ENCODE measurements around the gene LIPC. TPM values are rescaled to one million over a fixed set of nuclear protein-coding genes. Genes with fewer than 3 reads are reported as not detected.

The LIPC gene
- total RNA-seq, 2 donors from 2014 or later: not detected

GRCh38 chr15:58387130-58387529, 44.7 kb upstream of the LIPC start:
- H3K4me3 ChIP-seq: no peak overlapping the region
- H3K27me3 ChIP-seq (replicated peaks; ENCODE audit: insufficient read depth): no peaks in the 10 kb centered on the region
- no peaks in the 10 kb centered on the region for H3K36me3 ChIP-seq
- ATAC-seq (ENCODE audit: insufficient number of reproducible peaks, low FRiP score, low read depth): no peak
- no peak for TF ChIP-seq CTCF (IDR thresholded peaks at IDR 0.05)
- H3K27ac ChIP-seq: no peak overlapping the region
- DNase-seq (ENCODE audit: low spot score): no peak
- no peaks in the 10 kb centered on the region for H3K9me3 ChIP-seq
- H3K4me1 ChIP-seq (ENCODE audit: control insufficient read depth in 1 of 2, low read depth in 2 of 2): no peaks in the 10 kb centered on the region

- Histone ChIP-seq H3K4me3 (no peak overlapping the region), H3K4me1 (ENCODE audit: control insufficient read depth in 1 of 2, low read depth in 2 of 2) (no peaks in the 10 kb centered on the region), H3K9me3 (no peaks in the 10 kb centered on the region), H3K27ac (no peak overlapping the region), H3K27me3 (replicated peaks; ENCODE audit: insufficient read depth) (no peaks in the 10 kb centered on the region), H3K36me3 (no peaks in the 10 kb centered on the region)
- no peak for DNase-seq (ENCODE audit: low spot score)
- TF ChIP-seq CTCF (IDR thresholded peaks at IDR 0.05): no peak
- no peak for ATAC-seq (ENCODE audit: insufficient number of reproducible peaks, low FRiP score, low read depth)
Measured at GRCh38 chr15:58388211-58388610, 43.6 kb upstream of the LIPC start.

- no peak for TF ChIP-seq CTCF (IDR thresholded peaks at IDR 0.05)
- H3K36me3 ChIP-seq: no peaks in the 10 kb centered on the region
- no peak for DNase-seq (ENCODE audit: low spot score)
- no peaks in the 10 kb centered on the region for H3K9me3 ChIP-seq
- H3K4me3 ChIP-seq: no peak overlapping the region
- no peak for ATAC-seq (ENCODE audit: insufficient number of reproducible peaks, low FRiP score, low read depth)
- no peaks in the 10 kb centered on the region for H3K27me3 ChIP-seq (replicated peaks; ENCODE audit: insufficient read depth)
- H3K4me1 ChIP-seq (ENCODE audit: control insufficient read depth in 1 of 2, low read depth in 2 of 2): no peaks in the 10 kb centered on the region
- no peak overlapping the region for H3K27ac ChIP-seq
Measured at GRCh38 chr15:58390118-58390517, 41.7 kb upstream of the LIPC start.

- no peak for TF ChIP-seq CTCF (IDR thresholded peaks at IDR 0.05)
- H3K9me3 ChIP-seq: no peaks in the 10 kb centered on the region
- H3K36me3 ChIP-seq: no peaks in the 10 kb centered on the region
- DNase-seq (ENCODE audit: low spot score) (no peak), ATAC-seq (ENCODE audit: insufficient number of reproducible peaks, low FRiP score, low read depth) (no peak)
- H3K4me1 ChIP-seq (ENCODE audit: control insufficient read depth in 1 of 2, low read depth in 2 of 2): no peaks in the 10 kb centered on the region
- H3K4me3 ChIP-seq: no peak overlapping the region
- H3K27me3 ChIP-seq (replicated peaks; ENCODE audit: insufficient read depth): no peaks in the 10 kb centered on the region
- H3K27ac ChIP-seq: no peak overlapping the region
Measured at GRCh38 chr15:58390655-58391054, 41.1 kb upstream of the LIPC start.

- H3K9me3 ChIP-seq: no peaks in the 10 kb centered on the region
- H3K27me3 ChIP-seq (replicated peaks; ENCODE audit: insufficient read depth): no peaks in the 10 kb centered on the region
- no peak for TF ChIP-seq CTCF (IDR thresholded peaks at IDR 0.05)
- no peaks in the 10 kb centered on the region for H3K4me1 ChIP-seq (ENCODE audit: control insufficient read depth in 1 of 2, low read depth in 2 of 2)
- H3K4me3 ChIP-seq: no peak overlapping the region
- DNase-seq (ENCODE audit: low spot score) (no peak), ATAC-seq (ENCODE audit: insufficient number of reproducible peaks, low FRiP score, low read depth) (no peak)
- no peaks in the 10 kb centered on the region for H3K36me3 ChIP-seq
- H3K27ac ChIP-seq: no peak overlapping the region
Measured at GRCh38 chr15:58391088-58391487, 40.7 kb upstream of the LIPC start.

Data from thoracic aorta (tissue), 2 donors.